GM23338 (cell line): ENCODE measurements around the gene FBLN2. TPM values are rescaled to one million over a fixed set of nuclear protein-coding genes. Genes with fewer than 3 reads are reported as not detected.

ENCODE experiments used
- ATAC-seq: fragments of 200-7000 bp; cut with Tn5 transposase; 3 replicates; pipeline ENCODE4 v1.9.1; 2020
- DNase-seq: peaks from one replicate; pipeline ENCODE4 v3.0.0-alpha.2; 2015; ENCODE audit warnings: low spot score
- H2AFZ ChIP-seq: fragments of 200-600 bp; sonication (generic); 2 replicates; pipeline ENCODE4 v1.8.0; 2016; ENCODE audit warnings: antibody characterized with exemption, mild to moderate bottlenecking, moderate library complexity
- H3F3A ChIP-seq: fragments of 200-600 bp; sonication (generic); replicated peaks from 2 replicates; pipeline ENCODE4 v1.8.0; 2017; ENCODE audit warnings: antibody characterized with exemption, mixed run types, low read depth
- H3K27ac ChIP-seq: fragments of 200-600 bp; sonication (generic); 2 replicates; pipeline ENCODE4 v1.6.1; 2016; ENCODE audit warnings: low read depth
- H3K27me3 ChIP-seq: fragments of 200-600 bp; sonication (generic); 2 replicates; pipeline ENCODE4 v1.8.0; 2016; ENCODE audit warnings: mild to moderate bottlenecking, mixed run types, moderate library complexity; ENCODE audit not compliant: insufficient read depth
- H3K36me3 ChIP-seq: fragments of 200-600 bp; sonication (generic); 2 replicates; pipeline ENCODE4 v1.8.0; 2016; ENCODE audit warnings: mild to moderate bottlenecking; ENCODE audit not compliant: insufficient read depth
- H3K4me1 ChIP-seq: fragments of 200-600 bp; sonication (generic); 2 replicates; pipeline ENCODE4 v1.8.0; 2016; ENCODE audit warnings: mild to moderate bottlenecking, moderate library complexity; ENCODE audit not compliant: insufficient read depth
- H3K4me2 ChIP-seq: fragments of 200-600 bp; sonication (generic); 2 replicates; pipeline ENCODE4 v1.7.1; 2017; ENCODE audit warnings: mixed run types
- H3K4me3 ChIP-seq: fragments of 200-600 bp; sonication (generic); 2 replicates; pipeline ENCODE4 v1.6.1; 2016; ENCODE audit warnings: mixed run types
- H3K79me2 ChIP-seq: fragments of 200-600 bp; sonication (generic); replicated peaks from 2 replicates; pipeline ENCODE4 v1.8.0; 2017; ENCODE audit warnings: mild to moderate bottlenecking; ENCODE audit not compliant: insufficient read depth
- H3K9me2 ChIP-seq: fragments of 200-600 bp; sonication (generic); 2 replicates; pipeline ENCODE4 v1.8.0; 2017; ENCODE audit not compliant: insufficient read depth
- H4K20me1 ChIP-seq: fragments of 200-600 bp; sonication (generic); replicated peaks from 2 replicates; pipeline ENCODE4 v1.8.0; 2017; ENCODE audit warnings: mild to moderate bottlenecking; ENCODE audit not compliant: insufficient read depth
- H3K27ac Mint-ChIP-seq: 2 replicates; pipeline ENCODE4 v1.8.0; 2020; ENCODE audit warnings: inconsistent platforms, mild to moderate bottlenecking, moderate library complexity, mixed read lengths
- H3K27me3 Mint-ChIP-seq: 3 replicates; pipeline ENCODE4 v1.8.0; 2022; ENCODE audit warnings: low read depth, mild to moderate bottlenecking, moderate library complexity, mixed read lengths, inconsistent platforms; ENCODE audit not compliant: insufficient read depth, poor library complexity
- H3K36me3 Mint-ChIP-seq: 3 replicates; pipeline ENCODE4 v1.8.0; 2021; ENCODE audit warnings: low read depth, mild to moderate bottlenecking, inconsistent platforms, moderate library complexity, mixed read lengths
- H3K4me1 Mint-ChIP-seq: 3 replicates; pipeline ENCODE4 v1.8.0; 2020; ENCODE audit warnings: mild to moderate bottlenecking, inconsistent platforms, mixed read lengths
- H3K4me3 Mint-ChIP-seq: 3 replicates; pipeline ENCODE4 v1.8.0; 2021; ENCODE audit warnings: moderate library complexity, mild to moderate bottlenecking, inconsistent platforms, mixed read lengths
- H3K9me3 Mint-ChIP-seq: 3 replicates; pipeline ENCODE4 v1.8.0; 2020; ENCODE audit warnings: moderate library complexity, mild to moderate bottlenecking, inconsistent platforms, mixed read lengths
- CREB1 ChIP-seq: fragments of 250-450 bp; sonication (Bioruptor Pico); IDR thresholded peaks from 2 replicates; pipeline ENCODE4 v1.5.0; 2020; ENCODE audit warnings: low read depth, mild to moderate bottlenecking, moderate library complexity
- CTCF ChIP-seq, 2 experiments: fragments of 200-600 bp in 1 of 2; sonication (generic) in 1 of 2; conservative IDR thresholded peaks; 2 replicates each; pipeline versions ENCODE4 v1.5.1 to v1.6.1; 2016 to 2017; ENCODE audit warnings: antibody characterized with exemption in 2 of 2, low read depth in 2 of 2, mild to moderate bottlenecking in 2 of 2, moderate library complexity in 1 of 2
- ETS1 ChIP-seq: IDR thresholded peaks from 2 replicates; pipeline ENCODE4 v1.6.1; 2016; ENCODE audit warnings: antibody characterized with exemption
- EZH2 ChIP-seq: fragments of 200-600 bp; sonication (generic); IDR thresholded peaks from one replicate; pipeline ENCODE4 v1.8.0; 2017; ENCODE audit warnings: antibody characterized with exemption, mild to moderate bottlenecking, low read depth; ENCODE audit not compliant: unreplicated experiment
- EZH2phosphoT487 ChIP-seq: fragments of 200-600 bp; sonication (generic); IDR thresholded peaks from one replicate; pipeline ENCODE4 v1.8.1; 2018; ENCODE audit warnings: antibody characterized with exemption; ENCODE audit not compliant: unreplicated experiment
- JUNB ChIP-seq: IDR thresholded peaks from one replicate; pipeline ENCODE4 v1.6.1; 2016; ENCODE audit warnings: antibody characterized with exemption; ENCODE audit not compliant: unreplicated experiment
- NANOG ChIP-seq: IDR thresholded peaks from 2 replicates; pipeline ENCODE4 v1.6.1; 2016; ENCODE audit warnings: antibody characterized with exemption, borderline replicate concordance
- POLR2AphosphoS5 ChIP-seq: IDR thresholded peaks from 2 replicates; pipeline ENCODE4 v1.6.1; 2016; ENCODE audit warnings: antibody characterized with exemption, low read depth
- ZNF114 ChIP-seq: fragments of 250-450 bp; sonication (Bioruptor Pico); IDR thresholded peaks from 2 replicates; pipeline ENCODE4 v1.5.0; 2020; ENCODE audit warnings: mild to moderate bottlenecking, moderate library complexity
- ZNF331 ChIP-seq: fragments of 250-450 bp; sonication (Bioruptor Pico); IDR thresholded peaks from 2 replicates; pipeline ENCODE4 v1.5.0; 2020; ENCODE audit warnings: low read depth, mild to moderate bottlenecking, moderate library complexity
- ZNF462 ChIP-seq: fragments of 250-450 bp; sonication (Bioruptor Pico); IDR thresholded peaks from 2 replicates; pipeline ENCODE4 v1.5.0; 2020; ENCODE audit warnings: mild to moderate bottlenecking, moderate library complexity
- polyA plus RNA-seq: library from polyadenylated mRNA; unstranded; fragments of >200 nt; fragmentation: Nextera tagmentation; extraction: Ambion mirVana; gene quantifications from 2 replicates; pipeline ENCODE4 v1.2.1, GENCODE V29; 2016
- total RNA-seq: library from RNA; depleted of rRNA; stranded (reverse); fragments of >200 nt; shearing (Covaris generic); gene quantifications from 2 replicates; pipeline ENCODE4 v1.2.3, GENCODE V29; 2014

Gene FBLN2
- total and polyA plus RNA-seq, 2 experiments from 2014 or later, result 18.8 to 26.8 TPM

- no peak overlapping the region for H3K4me2 ChIP-seq
- H3F3A ChIP-seq, result no peaks in the 10 kb centered on the region
- Mint-ChIP-seq H3K9me3 (no peaks in the 10 kb centered on the region), H3K36me3 (no peaks in the 10 kb centered on the region), H3K4me1 (peaks cover 21% of the 10 kb centered on the region), H3K27ac (no peak overlapping the region), H3K27me3 (peaks cover 8% of the 10 kb centered on the region), H3K4me3 (no peak overlapping the region)
- H3K79me2 ChIP-seq, result no peaks in the 10 kb centered on the region
- H3K27me3 ChIP-seq, result no peaks in the 10 kb centered on the region
- TF ChIP-seq ETS1 (no peak), ZNF462 (CRISPR knock-in tag) (no peak), POLR2AphosphoS5 (no peak), NANOG (no peak), CTCF (conservative IDR thresholded peaks at IDR 0.05; ENCODE audit: low read depth in 2 of 2) (no peak), EZH2phosphoT487 (no peak), JUNB (no peak), EZH2 (no peak), CREB1 (CRISPR knock-in tag) (no peak), ZNF114 (CRISPR knock-in tag) (no peak), ZNF331 (CRISPR knock-in tag) (no peak)
- no peak overlapping the region for H3K4me3 ChIP-seq
- no peak for DNase-seq
- H3K27ac ChIP-seq, result no peak overlapping the region
- H3K9me2 ChIP-seq, result no peaks in the 10 kb centered on the region
- no peak for ATAC-seq
- no peaks in the 10 kb centered on the region for H3K4me1 ChIP-seq
- no peaks in the 10 kb centered on the region for H3K36me3 ChIP-seq
- no peak overlapping the region for H2AFZ ChIP-seq
- no peaks in the 10 kb centered on the region for H4K20me1 ChIP-seq
Observed at GRCh38 chr3:13683288-13683687, 134.4 kb downstream of the FBLN2 start.
